ENCODE data around the gene SSTR5. TPM values are rescaled to one million over a fixed set of nuclear protein-coding genes. Genes with fewer than 3 reads are reported as not detected.
"Not testable (repeated sequence)": the region's sequence is repeated elsewhere in the genome, so short reads cannot be mapped to it uniquely, and the experiment has no call there.

Gene SSTR5
- polyA plus RNA-seq, 1 experiment = not detected

GRCh38 chr16:1082266-1082951, 9.9 kb downstream of the SSTR5 start:
- H3K4me3 ChIP-seq (ENCODE audit: low read depth, low read length) = no peak overlapping the region
- no peak for DNase-seq (ENCODE audit: low read depth)
- no peak for TF ChIP-seq CTCF (IDR thresholded peaks at IDR 0.05; ENCODE audit: insufficient read depth, low read depth, low read length)
- ChIA-PET CTCF (no interaction called here), POLR2A (no interaction called here)
- no peaks in the 10 kb centered on the region for H3K27me3 ChIP-seq (ENCODE audit: control insufficient read depth, insufficient read depth, low read length)
- H3K36me3 ChIP-seq (ENCODE audit: control insufficient read depth, insufficient read depth, low read length) = no peaks in the 10 kb centered on the region

DNA sequence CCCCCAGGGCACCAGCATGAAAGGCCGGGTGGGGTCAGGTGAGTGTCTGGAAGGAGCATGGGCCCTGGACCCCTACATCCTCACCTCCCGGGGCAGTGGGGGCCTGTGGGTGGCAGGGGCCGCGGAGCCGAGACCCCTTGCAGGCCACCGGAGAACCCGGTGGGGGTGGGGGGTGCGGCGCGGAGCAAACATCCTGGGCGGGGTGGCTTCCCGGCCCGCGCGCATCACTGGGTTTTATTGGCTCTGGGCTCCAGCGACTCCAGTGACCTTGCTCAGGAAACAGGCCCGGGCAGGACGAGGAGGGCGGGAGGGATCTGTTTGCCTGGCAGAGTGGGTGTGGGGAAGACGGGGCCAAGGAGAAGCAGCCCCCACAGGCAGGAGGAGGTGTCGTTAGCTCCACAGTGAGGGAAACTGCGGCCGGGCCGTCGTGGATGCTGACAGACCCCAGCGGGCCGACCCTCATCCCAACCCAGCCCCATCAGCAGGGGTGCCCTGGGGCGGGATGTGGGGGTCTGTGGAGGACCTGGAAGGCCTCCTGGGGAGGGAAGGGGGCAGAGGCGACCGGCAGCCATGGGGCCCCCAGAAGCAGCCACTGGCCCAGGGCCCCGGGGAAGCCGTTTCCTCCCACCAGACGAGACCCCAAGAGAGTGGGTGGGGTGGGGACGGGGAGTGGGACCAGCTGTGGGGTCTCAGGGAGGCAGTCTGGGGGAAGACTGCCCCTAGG, 10.6 kb downstream of the SSTR5 start:
- Histone ChIP-seq H3K4me3 (ENCODE audit: low read depth, low read length) (no peak overlapping the region), H3K27me3 (ENCODE audit: control insufficient read depth, insufficient read depth, low read length) (no peaks in the 10 kb centered on the region; the same call in 1 of the 2 replicates), H3K36me3 (ENCODE audit: control insufficient read depth, insufficient read depth, low read length) (no peaks in the 10 kb centered on the region)
- no peak for DNase-seq (ENCODE audit: low read depth)
- TF ChIP-seq CTCF (IDR thresholded peaks at IDR 0.05; ENCODE audit: insufficient read depth, low read depth, low read length) = no peak
- ChIA-PET POLR2A (no interaction called here), CTCF (no interaction called here)

- ChIA-PET POLR2A (no interaction called here), CTCF (no interaction called here)
- TF ChIP-seq CTCF (IDR thresholded peaks at IDR 0.05; ENCODE audit: insufficient read depth, low read depth, low read length) = no peak
- Histone ChIP-seq H3K36me3 (ENCODE audit: control insufficient read depth, insufficient read depth, low read length) (no peaks in the 10 kb centered on the region), H3K27me3 (ENCODE audit: control insufficient read depth, insufficient read depth, low read length) (peaks cover 2% of the 10 kb centered on the region; the same call in 1 of the 2 replicates), H3K4me3 (ENCODE audit: low read depth, low read length) (no peak overlapping the region)
- no peak for DNase-seq (ENCODE audit: low read depth)
Measured at GRCh38 chr16:1084971-1085370, 12.4 kb downstream of the SSTR5 start.

DNA sequence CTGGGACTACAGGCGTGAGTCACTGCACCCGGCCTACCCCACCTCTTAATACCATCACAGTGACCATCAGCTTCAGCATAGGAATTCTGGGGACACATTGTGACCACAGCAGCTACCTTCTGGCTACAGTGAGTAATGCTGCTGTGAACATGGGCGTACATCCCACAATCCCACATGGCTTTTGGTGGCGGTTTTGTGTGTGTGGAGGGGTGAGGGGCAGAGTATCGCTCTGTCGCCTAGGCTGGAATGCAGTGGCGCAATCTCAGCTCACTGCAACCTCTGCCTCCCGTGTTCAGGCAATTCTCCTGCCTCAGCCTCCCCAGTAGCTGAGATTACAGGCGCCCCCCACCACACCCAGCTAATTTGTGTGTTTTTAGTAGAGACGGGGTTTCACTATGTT, 13.9 kb downstream of the SSTR5 start:
- CTCF ChIA-PET = interaction anchor here (1.1 kb wide), 1 partner anchor 377 kb away, joined by 3 read pairs; no protein-coding TSS in a partner anchor
- H3K4me3 ChIP-seq (ENCODE audit: low read depth, low read length); DNase-seq (ENCODE audit: low read depth); H3K36me3 ChIP-seq (ENCODE audit: control insufficient read depth, insufficient read depth, low read length); POLR2A ChIA-PET; H3K27me3 ChIP-seq (ENCODE audit: control insufficient read depth, insufficient read depth, low read length): not testable (repeated sequence)

GRCh38 chr16:1088295-1089170, 16.0 kb downstream of the SSTR5 start:
- no peak for DNase-seq (ENCODE audit: low read depth)
- POLR2A ChIA-PET = no interaction called here
- Histone ChIP-seq H3K27me3 (ENCODE audit: control insufficient read depth, insufficient read depth, low read length) (peaks cover 2% of the 10 kb centered on the region; the same call in 1 of the 2 replicates), H3K36me3 (ENCODE audit: control insufficient read depth, insufficient read depth, low read length) (no peaks in the 10 kb centered on the region), H3K4me3 (ENCODE audit: low read depth, low read length) (no peak overlapping the region)
- CTCF ChIA-PET = no interaction called here
- TF ChIP-seq CTCF (IDR thresholded peaks at IDR 0.05; ENCODE audit: insufficient read depth, low read depth, low read length) = no peak

All from BJ (cell line).